ENCODE data around the gene CCDC83.

GRCh38 chr11:85903406-85903805, 48.2 kb downstream of the CCDC83 start:
- TF ChIP-seq, protein P1, sequence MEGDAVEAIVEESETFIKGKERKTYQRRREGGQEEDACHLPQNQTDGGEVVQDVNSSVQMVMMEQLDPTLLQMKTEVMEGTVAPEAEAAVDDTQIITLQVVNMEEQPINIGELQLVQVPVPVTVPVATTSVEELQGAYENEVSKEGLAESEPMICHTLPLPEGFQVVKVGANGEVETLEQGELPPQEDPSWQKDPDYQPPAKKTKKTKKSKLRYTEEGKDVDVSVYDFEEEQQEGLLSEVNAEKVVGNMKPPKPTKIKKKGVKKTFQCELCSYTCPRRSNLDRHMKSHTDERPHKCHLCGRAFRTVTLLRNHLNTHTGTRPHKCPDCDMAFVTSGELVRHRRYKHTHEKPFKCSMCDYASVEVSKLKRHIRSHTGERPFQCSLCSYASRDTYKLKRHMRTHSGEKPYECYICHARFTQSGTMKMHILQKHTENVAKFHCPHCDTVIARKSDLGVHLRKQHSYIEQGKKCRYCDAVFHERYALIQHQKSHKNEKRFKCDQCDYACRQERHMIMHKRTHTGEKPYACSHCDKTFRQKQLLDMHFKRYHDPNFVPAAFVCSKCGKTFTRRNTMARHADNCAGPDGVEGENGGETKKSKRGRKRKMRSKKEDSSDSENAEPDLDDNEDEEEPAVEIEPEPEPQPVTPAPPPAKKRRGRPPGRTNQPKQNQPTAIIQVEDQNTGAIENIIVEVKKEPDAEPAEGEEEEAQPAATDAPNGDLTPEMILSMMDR (conservative IDR thresholded peaks at IDR 0.05; ENCODE audit: low read depth in 2 of 2) = no peak
- TF ChIP-seq EZH2phosphoT487 (IDR thresholded peaks at IDR 0.05; ENCODE audit: unreplicated experiment) (no peak), JUNB (IDR thresholded peaks at IDR 0.05; ENCODE audit: unreplicated experiment) (no peak), NANOG (IDR thresholded peaks at IDR 0.05; ENCODE audit: borderline replicate concordance) (no peak), EZH2 (IDR thresholded peaks at IDR 0.05; ENCODE audit: low read depth, unreplicated experiment) (no peak), ZNF331 (CRISPR knock-in tag; IDR thresholded peaks at IDR 0.05; ENCODE audit: low read depth) (no peak), POLR2AphosphoS5 (IDR thresholded peaks at IDR 0.05; ENCODE audit: low read depth) (no peak), REST (IDR thresholded peaks at IDR 0.05; ENCODE audit: unreplicated experiment) (no peak), ETS1 (IDR thresholded peaks at IDR 0.05) (no peak), CREB1 (CRISPR knock-in tag; IDR thresholded peaks at IDR 0.05; ENCODE audit: low read depth) (no peak), STAT1 (IDR thresholded peaks at IDR 0.05; ENCODE audit: unreplicated experiment) (no peak), ZNF114 (CRISPR knock-in tag; IDR thresholded peaks at IDR 0.05) (no peak), ZNF462 (CRISPR knock-in tag; IDR thresholded peaks at IDR 0.05) (no peak)
